GM18508 (cell line): ENCODE data around the gene CSMD2.

Source experiments
- ATAC-seq: cut with Tn5 transposase; IDR thresholded peaks from one replicate; pipeline ENCODE4 v1.9.1; 2021; ENCODE audit warnings: moderate number of reproducible peaks; ENCODE audit not compliant: insufficient read depth, unreplicated experiment

The CSMD2 gene

DNA sequence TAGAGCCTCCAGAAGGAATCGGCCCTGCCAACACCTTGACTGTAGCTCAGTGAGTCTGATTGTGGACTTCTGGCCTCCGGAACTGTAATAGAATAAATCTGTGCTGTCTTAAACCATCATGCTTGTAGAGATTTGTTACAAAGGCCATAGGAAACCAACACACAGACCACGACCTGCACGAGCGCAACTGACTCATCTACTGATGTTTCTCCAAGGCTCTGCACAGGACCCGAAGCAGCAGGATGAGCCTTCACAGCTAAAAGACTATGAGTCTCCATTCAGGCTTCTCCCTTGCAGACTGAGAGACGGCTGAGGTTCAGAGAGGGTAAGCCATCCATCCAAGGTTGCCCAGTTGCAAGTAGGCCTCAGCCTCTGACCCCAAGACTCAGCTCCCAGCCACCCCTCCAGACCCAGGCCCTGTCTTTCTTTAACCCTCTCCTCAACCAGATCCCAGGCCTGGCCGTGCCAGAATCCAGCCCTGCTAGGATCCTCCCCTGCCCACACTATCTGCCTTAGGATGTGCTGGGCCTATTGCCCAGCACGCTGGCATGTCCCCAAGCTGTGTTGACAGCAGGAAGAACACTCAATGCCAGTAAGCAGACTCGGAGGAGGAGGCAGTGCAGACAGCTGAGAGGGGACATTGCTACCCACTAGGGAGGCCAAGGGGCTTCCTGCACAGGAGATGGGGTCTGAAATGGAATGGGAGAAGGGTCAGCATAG, 192.2 kb downstream of the CSMD2 start:
- ATAC-seq: no peak

GRCh38 chr1:33971913-33972312, 193.1 kb downstream of the CSMD2 start:
- no peak for ATAC-seq

DNA sequence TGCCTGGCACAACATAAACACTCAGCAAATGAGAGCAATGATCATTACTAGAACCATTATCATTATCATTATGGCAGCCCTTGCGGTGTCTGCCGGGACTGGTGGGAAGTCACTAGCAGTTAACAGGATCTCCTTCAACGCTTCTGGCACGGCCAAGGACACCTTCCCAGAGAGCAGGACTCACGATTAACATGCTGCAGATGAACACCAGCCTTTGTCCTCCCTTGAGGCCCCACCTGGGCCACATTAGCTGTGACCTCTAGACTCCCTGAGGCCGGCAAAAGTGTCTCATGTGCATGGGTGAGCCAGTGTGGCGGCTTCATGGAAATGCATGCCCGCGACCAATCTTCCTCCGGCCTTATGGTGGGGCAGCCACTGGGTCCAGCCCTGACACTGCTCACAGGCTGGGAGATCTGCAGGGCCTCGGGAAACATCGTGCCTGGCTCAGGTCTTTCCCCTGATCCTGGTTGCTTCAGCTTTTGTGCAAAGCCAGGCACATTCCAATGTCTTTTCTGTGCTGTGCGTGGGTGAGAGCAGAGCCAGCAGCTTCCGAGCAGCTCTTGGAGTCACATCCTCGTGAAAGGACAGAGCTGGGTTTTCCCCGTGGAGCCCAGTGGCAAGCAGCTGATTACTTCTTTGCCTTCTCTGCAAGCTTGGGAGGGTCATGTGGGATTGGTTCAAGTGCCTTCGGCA, 193.9 kb downstream of the CSMD2 start:
- ATAC-seq: no peak

GRCh38 chr1:33970148-33970825, 194.7 kb downstream of the CSMD2 start:
- ATAC-seq: no peak

DNA sequence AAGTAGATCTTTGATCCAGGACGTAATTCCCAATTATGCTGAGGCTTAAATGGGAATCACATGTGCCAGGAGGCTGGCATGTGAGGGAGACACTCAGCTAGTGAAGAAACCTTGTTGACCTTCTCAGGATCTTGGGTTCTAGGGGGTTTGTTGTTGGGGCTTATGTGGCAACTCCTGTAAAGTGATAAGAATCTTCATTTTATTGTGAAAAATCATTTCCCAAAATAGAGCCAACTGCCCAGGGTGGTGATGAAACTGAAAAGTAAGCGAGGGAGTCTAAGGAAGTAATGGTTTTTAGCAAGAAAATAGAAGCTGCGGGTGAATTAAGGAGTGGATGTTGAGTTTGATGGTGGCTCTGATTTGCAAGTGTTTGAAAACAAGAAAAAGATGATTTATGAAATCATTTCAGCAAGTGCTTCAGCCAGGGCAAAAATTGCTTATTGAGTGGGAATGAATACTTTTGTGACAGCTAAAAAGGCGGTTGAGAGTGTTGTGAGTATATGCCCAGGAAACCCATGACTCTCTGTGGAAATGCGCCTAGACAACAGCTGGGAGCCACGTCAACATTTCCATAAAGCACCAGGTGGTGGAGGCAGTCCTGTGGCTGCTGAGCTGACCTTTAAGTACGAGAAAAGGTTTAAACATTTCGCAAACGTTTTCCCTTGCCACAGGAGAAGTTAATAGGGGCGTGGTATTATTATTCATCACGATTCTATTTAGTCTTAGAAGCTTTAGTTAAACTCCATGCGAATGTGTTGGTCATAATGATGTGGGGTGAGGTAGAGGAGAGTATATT, 198.5 kb downstream of the CSMD2 start:
- ATAC-seq: no peak

- ATAC-seq: no peak
Measured at GRCh38 chr1:33965086-33965485, 199.9 kb downstream of the CSMD2 start.

GRCh38 chr1:33962061-33962460, 203.0 kb downstream of the CSMD2 start:
- ATAC-seq: no peak

DNA sequence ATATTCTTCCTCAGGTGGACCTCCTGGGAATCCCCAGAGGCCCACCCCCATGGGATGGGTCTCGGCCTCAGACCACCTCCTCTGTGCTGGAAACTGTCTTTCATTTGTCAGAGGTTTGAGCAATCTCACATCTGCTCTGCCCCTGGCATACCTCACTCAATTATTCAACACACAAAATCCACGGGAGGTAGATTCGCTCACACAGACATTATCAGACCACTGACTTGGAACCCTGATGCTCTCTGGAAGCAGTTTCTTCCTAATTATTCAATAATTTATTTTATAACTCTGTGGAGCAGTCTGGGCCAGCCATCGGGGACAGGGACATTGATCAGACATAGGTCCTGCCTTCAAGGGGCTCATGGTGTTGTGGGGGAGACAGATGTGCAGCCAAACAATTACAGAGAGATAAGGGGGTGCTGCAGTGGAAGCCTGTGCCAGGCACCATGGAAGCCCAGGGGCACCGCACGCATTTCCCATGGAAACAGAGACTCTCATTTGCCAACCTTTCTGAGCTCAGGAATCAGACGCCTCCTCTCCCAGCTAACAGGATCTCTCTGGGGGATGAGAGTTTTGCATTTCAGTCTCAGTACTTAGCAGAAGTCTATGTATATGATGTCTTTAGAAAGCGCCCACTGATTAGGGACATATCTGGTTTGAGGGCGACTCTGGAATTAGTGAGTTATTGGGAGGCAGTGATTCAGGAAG, 204.7 kb downstream of the CSMD2 start:
- ATAC-seq: no peak

GRCh38 chr1:33957854-33958253, 207.2 kb downstream of the CSMD2 start:
- ATAC-seq: no peak

DNA sequence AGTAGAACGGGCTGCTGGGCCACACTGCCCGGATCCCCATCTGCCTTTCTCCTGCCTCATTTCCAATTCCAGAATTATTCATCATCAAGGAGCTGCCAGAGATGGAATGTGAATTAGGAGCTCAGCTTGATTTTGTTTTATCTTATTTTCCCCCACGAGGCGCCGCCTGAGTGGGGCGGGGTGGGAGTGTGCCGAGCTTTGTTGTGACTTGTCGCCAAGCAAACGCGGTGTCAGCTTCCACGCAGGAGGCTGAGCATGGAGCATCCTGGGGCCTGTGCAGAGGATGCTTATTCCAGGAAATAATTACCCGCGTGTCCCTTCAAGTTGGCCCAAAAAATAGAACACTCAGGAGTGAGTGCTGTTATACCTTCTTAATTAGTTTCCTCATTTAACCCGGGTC, 209.9 kb downstream of the CSMD2 start:
- no peak for ATAC-seq

DNA sequence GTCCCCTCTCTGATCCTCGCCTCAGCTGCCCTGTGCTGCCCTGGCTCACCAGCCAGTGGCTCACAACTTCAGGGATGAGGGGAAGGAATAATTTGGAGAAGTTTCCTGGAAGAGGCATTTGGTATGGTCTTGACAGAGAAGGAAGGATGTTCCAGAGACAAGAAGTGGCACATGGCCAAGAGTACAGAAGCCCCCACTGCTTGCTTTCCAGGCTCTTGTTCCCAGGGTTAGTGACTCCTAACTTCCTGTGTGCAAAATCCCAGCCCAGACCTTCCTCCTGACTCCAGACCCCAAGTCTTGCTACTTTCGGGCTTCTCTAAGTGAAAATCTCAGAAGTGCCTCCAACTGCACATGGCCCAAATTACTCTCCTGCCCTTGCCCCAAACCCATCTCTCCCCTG, 215.5 kb downstream of the CSMD2 start:
- no peak for ATAC-seq

- ATAC-seq: no peak
Measured at GRCh38 chr1:33948291-33948690, 216.7 kb downstream of the CSMD2 start.

GRCh38 chr1:33946836-33947235, 218.2 kb downstream of the CSMD2 start:
- no peak for ATAC-seq

DNA sequence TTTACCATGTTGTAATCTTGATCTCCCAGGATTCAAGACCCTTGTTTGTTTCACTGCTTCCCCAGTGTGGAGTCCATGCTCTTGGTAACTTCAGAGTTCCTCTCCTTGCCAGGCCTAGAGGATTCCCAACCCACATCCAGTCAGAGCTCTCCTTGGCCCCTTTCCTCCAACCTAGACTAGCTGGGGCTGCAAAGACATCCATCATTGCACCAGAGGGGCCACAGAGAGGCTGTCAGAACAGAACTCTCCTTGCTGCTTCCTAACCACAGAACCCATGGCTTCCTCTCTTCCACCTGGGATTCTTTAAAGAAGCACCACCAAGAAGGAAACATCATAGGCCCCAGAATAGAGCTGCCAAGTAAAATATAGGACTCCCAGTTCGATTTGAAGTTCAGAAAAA, 220.2 kb downstream of the CSMD2 start:
- ATAC-seq: no peak

DNA sequence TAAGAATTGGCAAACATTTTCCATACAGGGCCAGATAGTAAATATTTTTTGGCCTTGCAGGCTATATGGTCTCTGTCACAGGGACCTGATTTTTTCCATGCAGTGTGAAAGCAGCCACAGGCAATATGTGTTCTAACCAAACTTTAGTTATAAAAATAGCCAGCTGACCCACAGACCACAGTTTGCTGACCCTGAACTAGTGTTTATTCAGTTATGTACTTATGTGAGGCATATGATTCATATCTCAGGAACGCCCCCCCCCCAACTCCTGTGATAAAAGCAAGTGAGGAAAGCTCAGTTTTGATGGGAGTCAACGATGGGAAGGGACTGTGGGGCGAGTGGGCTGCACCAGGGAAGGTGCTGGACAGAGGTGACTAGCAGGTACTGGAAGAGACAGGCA, 221.1 kb downstream of the CSMD2 start:
- ATAC-seq: no peak

- no peak for ATAC-seq
Measured at GRCh38 chr1:33932871-33933270, 232.2 kb downstream of the CSMD2 start.

DNA sequence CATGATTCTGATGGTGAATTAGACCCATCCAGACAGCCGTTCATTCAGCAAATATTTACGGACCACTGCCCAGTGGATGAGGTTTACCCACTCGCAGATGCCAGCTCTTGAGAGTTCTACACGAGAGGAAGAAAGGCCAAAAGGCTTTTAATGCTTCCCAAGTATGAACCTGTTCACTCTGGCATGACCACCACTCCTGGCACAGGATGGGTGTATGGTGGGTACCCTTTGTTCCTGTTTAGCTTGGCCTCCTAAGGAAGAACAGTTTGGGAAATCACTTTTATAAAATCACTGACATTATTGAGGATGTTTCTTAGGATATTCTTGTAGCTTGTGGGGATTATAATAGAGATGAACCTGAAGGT, 233.9 kb downstream of the CSMD2 start:
- ATAC-seq: no peak

DNA sequence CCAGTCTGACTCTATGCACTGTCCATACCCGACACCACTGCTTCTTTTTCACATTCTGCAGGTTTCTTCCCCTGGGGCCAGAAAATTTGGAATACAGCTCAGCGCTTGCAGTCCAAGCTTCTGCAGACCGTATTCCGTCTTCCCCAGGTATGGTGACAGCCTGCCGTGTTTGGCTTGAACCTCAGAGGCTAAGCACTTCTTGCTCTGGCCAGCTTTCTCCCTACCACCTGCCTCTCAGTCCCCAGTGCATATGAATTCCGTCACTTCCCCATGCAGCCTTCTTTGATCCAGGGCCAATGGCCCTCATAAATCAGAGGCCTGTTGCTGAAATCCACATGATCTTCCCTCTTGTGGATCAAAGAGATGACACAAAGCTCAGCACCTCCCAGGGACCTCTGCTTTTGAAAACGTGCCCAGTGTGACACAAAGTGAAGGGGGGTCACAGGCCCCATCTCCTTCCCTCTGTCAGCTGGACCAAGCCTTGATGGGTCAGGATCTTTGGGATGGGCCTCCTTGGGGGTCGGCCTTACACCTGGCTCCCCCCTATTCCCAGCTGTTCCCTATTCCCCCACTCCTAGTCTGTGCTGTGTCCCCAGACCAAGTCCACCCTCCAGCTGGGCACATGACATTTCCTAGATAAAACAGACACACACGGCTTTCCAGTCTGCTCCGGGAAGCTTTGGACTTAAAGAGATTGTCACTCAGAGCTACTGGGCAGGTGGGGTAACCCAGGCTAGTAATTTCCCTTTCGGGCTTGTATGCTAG, 234.5 kb downstream of the CSMD2 start:
- no peak for ATAC-seq

DNA sequence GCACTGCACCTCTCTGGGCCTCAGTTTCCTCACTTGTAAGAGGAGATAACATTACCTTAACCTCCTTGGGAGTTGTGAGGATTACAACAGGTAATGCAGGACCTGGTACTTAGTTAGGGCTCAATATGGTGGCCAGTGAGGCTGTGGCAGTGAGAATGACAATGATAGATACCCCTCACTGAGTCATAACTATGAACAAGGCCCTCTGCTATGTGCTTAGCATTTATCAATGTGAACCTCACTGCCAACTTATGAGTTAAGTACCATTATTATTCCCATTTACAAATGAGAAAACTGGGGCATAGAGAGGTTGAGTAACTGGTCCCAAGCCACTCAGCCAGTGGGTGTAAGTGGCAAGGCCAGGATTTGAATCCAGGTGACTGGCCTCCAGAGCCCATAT, 236.8 kb downstream of the CSMD2 start:
- no peak for ATAC-seq

DNA sequence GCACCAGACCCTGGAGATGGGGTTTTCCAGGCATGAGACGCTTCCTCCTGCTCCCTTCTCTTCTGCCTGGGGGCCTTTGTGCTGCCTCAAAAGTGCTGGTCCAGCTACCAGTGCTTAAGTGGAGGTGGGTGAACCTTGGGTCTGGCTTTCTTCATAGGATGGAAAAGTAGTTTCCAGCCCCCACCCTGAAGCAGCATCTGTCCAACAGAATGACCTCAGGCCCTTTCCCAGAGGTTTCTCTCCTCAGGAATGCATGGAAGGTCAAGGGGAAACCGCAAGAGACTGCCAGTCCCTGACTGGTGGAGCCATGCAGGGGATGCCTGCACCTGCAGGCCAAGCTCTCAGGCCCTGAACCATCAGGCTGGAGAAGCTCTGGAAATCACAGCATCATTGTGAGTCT, 237.3 kb downstream of the CSMD2 start:
- no peak for ATAC-seq
